GM18519 (cell line): ENCODE data around the gene SPEG.
"Not testable (repeated sequence)": the region's sequence is repeated elsewhere in the genome, so short reads cannot be mapped to it uniquely, and the experiment has no call there.

Experiments
- ATAC-seq: cut with Tn5 transposase; IDR thresholded peaks from one replicate; pipeline ENCODE4 v1.9.1; 2021; ENCODE audit warnings: mild to moderate bottlenecking, moderate library complexity; ENCODE audit not compliant: unreplicated experiment, low FRiP score

The SPEG gene

DNA sequence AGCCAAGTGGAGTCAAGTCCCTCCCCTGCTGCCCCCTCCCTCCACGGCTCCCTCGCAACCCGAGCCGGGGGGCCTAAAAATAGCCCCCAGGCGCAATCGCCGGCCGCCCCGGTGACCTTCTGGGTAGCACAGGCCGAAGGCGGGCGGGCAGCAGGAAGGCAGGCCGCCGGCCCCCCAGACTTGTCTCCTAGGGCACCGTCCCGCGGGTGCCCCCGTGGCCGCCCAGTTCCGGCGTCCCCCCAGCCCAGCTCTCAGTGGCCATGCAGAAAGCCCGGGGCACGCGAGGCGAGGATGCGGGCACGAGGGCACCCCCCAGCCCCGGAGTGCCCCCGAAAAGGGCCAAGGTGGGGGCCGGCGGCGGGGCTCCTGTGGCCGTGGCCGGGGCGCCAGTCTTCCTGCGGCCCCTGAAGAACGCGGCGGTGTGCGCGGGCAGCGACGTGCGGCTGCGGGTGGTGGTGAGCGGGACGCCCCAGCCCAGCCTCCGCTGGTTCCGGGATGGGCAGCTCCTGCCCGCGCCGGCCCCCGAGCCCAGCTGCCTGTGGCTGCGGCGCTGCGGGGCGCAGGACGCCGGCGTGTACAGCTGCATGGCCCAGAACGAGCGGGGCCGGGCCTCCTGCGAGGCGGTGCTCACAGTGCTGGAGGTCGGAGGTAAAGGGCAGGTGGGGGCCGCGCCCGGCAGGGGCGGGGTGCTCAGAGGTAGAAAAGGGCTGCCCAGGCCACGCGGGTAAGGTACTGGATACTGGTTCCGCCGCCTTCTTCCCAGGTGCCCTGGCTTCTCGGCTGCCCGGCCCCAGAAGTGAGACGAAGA, at the start of gene SPEG:
Gene SPEG (plus strand): TSS at position 126 of the 808 bp plus-strand sequence. CDS start 135 bp downstream, at position 261.
- no peak for ATAC-seq

- no peak for ATAC-seq
Observed at GRCh38 chr2:219384859-219385258, 49.8 kb upstream of the SPEG start.

DNA sequence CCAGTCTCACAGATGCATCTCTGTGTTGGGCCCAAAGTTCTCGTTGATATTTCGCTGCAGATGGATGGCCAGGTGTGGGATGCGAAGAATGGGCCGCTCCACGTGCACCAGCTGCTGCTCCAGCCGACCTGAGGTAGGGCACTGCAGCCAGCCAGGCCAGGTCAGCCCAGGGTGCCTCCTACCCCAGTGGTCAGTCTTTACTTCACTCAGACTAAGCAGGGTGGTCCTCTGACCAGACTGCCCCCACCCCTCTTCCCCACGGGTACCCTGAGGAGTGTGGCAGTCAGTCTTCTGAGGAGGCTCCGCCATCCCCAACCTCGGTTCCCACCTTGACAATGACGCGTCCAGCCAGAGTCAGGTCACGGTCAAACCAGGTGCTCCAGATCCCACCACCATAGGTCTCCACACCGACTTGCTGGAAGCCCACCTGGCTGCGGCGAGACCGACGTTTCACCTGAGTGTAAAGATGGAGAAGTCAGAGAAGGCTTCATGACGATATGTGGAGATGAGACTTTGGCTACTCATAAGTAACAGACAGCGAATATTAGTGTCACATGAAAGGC, 48.6 kb upstream of the SPEG start:
- ATAC-seq, result no peak

GRCh38 chr2:219386532-219387280, 47.9 kb upstream of the SPEG start:
- no peak for ATAC-seq

- peak; percentile 35 for ATAC-seq
Observed at GRCh38 chr2:219387306-219388120, 47.1 kb upstream of the SPEG start, which contains the start of gene DNPEP. DNPEP (minus strand) TSS chr2:219387912; CDS start chr2:219387794, 118 bp downstream.

- ATAC-seq, result peak; percentile 83
Observed at GRCh38 chr2:219388121-219388906, 46.3 kb upstream of the SPEG start.

DNA sequence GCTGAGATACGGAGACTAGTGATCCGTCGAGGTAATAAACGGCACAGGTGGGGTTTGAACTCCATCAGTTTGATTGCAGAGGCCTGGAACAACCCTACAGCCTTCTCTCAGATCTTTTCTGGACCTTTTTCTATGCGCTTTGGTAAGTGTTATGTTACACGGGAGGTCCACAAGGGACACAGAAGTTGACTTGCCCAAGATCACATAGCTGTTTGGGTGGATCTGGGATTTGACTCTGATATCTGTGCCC, 45.8 kb upstream of the SPEG start:
- no peak for ATAC-seq

- ATAC-seq, result no peak
Observed at GRCh38 chr2:219392754-219393153, 41.9 kb upstream of the SPEG start.

DNA sequence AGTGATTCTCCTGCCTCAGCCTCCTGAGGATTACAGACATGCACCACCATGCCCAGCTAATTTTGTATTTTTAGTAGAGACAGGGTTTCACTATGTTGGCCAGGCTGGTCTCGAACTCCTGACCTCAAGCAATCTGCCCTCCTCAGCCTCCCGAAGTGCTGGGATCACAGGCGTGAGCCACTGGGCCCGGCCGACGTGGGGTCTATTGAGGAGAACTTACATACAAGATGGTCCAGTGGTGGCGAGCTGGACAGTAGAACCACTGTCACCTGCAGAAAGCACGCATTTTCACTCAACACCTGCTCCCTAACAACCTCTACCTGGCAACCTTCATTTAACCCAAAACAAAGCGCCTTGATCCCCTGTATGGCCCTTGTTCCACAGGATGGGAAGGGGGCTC, 39.6 kb upstream of the SPEG start:
- not testable (repeated sequence) for ATAC-seq

- no peak for ATAC-seq
Observed at GRCh38 chr2:219395609-219396008, 39.0 kb upstream of the SPEG start.

- ATAC-seq, result no peak
Observed at GRCh38 chr2:219396863-219397457, 37.7 kb upstream of the SPEG start.

DNA sequence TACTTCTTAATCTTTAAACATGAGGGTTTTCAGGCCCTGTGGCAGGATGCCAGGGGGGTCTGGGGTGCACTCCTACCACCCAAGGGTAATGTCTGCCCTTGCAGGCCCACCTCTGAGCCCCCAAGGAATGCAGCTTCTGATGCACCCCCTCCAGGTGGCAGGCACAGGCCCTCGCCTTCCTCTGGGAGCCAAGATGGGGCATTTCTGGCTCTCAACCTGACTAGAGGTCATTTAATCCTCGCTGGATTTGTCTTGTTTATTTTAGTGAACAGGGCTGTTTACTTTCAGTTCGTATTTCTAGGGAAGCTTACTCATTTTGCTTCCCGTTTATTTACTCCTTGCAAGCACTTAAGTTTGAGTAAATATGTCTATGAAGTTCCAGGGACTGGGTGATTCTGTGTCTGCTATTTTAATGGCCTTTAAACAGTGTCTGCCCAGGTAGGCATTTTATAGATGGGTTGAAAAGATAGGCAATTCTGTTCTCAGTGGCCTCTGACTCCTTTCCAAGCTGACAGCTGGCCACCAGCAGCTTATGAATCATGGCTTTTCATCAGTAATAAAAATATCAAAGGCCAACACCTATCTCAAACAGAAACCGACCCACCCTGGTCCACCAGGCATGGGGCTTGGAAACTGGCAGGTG, 35.8 kb upstream of the SPEG start:
- ATAC-seq, result no peak

- ATAC-seq, result no peak
Observed at GRCh38 chr2:219399716-219400478, 34.7 kb upstream of the SPEG start.

DNA sequence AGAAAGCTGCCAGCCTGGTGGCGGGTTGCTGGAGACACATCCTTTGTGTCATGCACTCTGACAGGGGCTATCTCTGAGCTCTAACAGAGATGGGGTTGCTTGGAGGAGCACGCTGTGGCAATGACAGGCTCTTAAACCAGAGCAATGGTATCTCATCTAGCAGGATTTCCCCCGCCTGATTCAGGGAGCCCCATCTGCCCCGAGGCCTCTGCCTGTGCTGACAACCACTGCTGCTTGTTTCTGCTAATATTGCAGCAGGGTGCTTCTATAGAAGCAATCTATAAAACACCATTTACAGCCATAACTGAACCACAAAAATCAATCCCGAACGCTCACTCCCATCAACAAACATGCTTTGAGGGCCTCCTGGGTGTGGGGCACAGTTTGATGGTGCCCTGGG, 34.1 kb upstream of the SPEG start:
- ATAC-seq, result no peak

- no peak for ATAC-seq
Observed at GRCh38 chr2:219401606-219402005, 33.0 kb upstream of the SPEG start.

GRCh38 chr2:219402665-219403515, 31.8 kb upstream of the SPEG start:
- ATAC-seq, result peak; percentile 67

GRCh38 chr2:219403861-219404260, 30.8 kb upstream of the SPEG start:
- no peak for ATAC-seq
